DOHH2 (cell line): ENCODE results near the gene CHRND.

Experiments
- EZH2phosphoT487 ChIP-seq: fragments of 200-600 bp; sonication (generic); IDR thresholded peaks from 2 replicates; pipeline ENCODE4 v1.6.1; 2017; ENCODE audit warnings: borderline replicate concordance, mild to moderate bottlenecking, antibody characterized with exemption, low read length, moderate library complexity, mixed read lengths
- TF ChIP-seq, protein P1 (sequence below): fragments of 200-600 bp; sonication (generic); IDR thresholded peaks from one replicate; pipeline ENCODE4 v1.5.1; 2014; ENCODE audit warnings: antibody characterized with exemption, mild to moderate bottlenecking, low read depth, low read length; ENCODE audit not compliant: poor library complexity, severe bottlenecking

DNA sequence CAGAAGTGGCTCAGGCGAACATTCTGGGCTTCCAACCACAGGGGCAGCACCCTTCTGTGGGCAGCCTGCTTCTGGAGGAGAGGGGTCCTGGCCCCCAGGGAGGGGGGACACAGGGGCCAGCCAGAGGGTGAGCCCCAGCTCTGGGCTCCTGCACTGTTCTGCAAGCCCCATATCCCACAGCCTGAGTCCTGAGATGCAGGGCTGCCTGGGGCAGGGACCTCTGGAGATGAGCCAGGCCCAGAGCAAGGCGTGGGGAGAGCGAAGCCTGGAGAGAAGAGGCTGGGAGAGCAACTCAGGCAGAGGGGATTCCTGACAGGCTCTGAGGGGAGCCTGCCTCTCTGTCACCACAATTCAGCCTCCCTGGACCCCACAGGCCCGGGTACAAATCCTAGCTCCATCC is 19.3 kb upstream of the CHRND start:
- TF ChIP-seq, protein P1, sequence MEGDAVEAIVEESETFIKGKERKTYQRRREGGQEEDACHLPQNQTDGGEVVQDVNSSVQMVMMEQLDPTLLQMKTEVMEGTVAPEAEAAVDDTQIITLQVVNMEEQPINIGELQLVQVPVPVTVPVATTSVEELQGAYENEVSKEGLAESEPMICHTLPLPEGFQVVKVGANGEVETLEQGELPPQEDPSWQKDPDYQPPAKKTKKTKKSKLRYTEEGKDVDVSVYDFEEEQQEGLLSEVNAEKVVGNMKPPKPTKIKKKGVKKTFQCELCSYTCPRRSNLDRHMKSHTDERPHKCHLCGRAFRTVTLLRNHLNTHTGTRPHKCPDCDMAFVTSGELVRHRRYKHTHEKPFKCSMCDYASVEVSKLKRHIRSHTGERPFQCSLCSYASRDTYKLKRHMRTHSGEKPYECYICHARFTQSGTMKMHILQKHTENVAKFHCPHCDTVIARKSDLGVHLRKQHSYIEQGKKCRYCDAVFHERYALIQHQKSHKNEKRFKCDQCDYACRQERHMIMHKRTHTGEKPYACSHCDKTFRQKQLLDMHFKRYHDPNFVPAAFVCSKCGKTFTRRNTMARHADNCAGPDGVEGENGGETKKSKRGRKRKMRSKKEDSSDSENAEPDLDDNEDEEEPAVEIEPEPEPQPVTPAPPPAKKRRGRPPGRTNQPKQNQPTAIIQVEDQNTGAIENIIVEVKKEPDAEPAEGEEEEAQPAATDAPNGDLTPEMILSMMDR = no peak
- no peak for TF ChIP-seq EZH2phosphoT487
